ENCODE measurements around the gene RNF41. TPM values are rescaled to one million over a fixed set of nuclear protein-coding genes. Genes with fewer than 3 reads are reported as not detected.
"Not testable (repeated sequence)": the region's sequence is repeated elsewhere in the genome, so short reads cannot be mapped to it uniquely, and the experiment has no call there.

RNF41 gene
- total RNA-seq, 4 donors from 2014 or later, result 39.0 to 51.3 (median 42.7) TPM

- 17 to 34% methylated on average over 1 of the region's 1 CpG for WGBS, 2 donors (ENCODE audit: low coverage in 1 of 2)
- Histone ChIP-seq H3K36me3 (peaks cover 0 to 16% (median 2%) of the 10 kb centered on the region in 4 donors), H3K27me3 (no peaks in the 10 kb centered on the region), H3K4me3 (no peak overlapping the region), H3K4me1 (peaks cover 0 to 11% (median 4%) of the 10 kb centered on the region in 4 donors), H3K9me3 (no peaks in the 10 kb centered on the region), H3K27ac (peak overlapping the region in 2 of 4 donors; percentile 21 to 24)
- DNase-seq, result no peak
- TF ChIP-seq POLR2A (IDR thresholded peaks at IDR 0.05) (no peak), POLR2AphosphoS5 (IDR thresholded peaks at IDR 0.05) (no peak), EP300 (IDR thresholded peaks at IDR 0.05; ENCODE audit: low read depth) (no peak), CTCF (IDR thresholded peaks at IDR 0.05) (no peak)
- intact Hi-C loops (cut with DNase I; ENCODE audit: low total_unique reads), result no loop called here
- in situ Hi-C loops (cut with MboI; ENCODE audit: low pct_ligation_motif_present in 1 of 4, low pct_unique_long_range_greater_than_20kb in 1 of 4, low sequenced_read_pairs in 3 of 4), result no loop called here
These were observed 19.4 kb downstream of the RNF41 start for GRCh38 chr12:56202366-56202765.

GRCh38 chr12:56198836-56199235 is 22.9 kb downstream of the RNF41 start:
- Histone ChIP-seq H3K27ac (no peak overlapping the region), H3K27me3 (no peaks in the 10 kb centered on the region), H3K4me3 (no peak overlapping the region), H3K36me3 (no peaks in the 10 kb centered on the region), H3K9me3 (no peaks in the 10 kb centered on the region), H3K4me1 (peaks cover 0 to 11% (median 4%) of the 10 kb centered on the region in 4 donors)
- intact Hi-C loops (cut with DNase I; ENCODE audit: low total_unique reads) (no loop called here), in situ Hi-C loops (cut with MboI; ENCODE audit: low pct_ligation_motif_present in 1 of 4, low pct_unique_long_range_greater_than_20kb in 1 of 4, low sequenced_read_pairs in 3 of 4) (loop anchor here in 1 of 4 donors (10.0 kb wide), 1 partner anchor 266 kb away; the partner anchor contains the start of gene SPRYD4)
- WGBS, 2 donors (ENCODE audit: low coverage in 1 of 2), result 71 to 74% methylated on average over 1 of the region's 1 CpG
- TF ChIP-seq POLR2AphosphoS5 (IDR thresholded peaks at IDR 0.05), result no peak
- TF ChIP-seq POLR2A (IDR thresholded peaks at IDR 0.05), result no peak
- no peak for TF ChIP-seq EP300 (IDR thresholded peaks at IDR 0.05; ENCODE audit: low read depth)
- no peak for TF ChIP-seq CTCF (IDR thresholded peaks at IDR 0.05)
- no peak for DNase-seq

GRCh38 chr12:56197921-56198635 is 23.6 kb downstream of the RNF41 start:
- WGBS, 2 donors (ENCODE audit: low coverage in 1 of 2), result 91 to 96% methylated on average over 3 to 9 of the region's 9 CpGs
- Histone ChIP-seq H3K36me3 (no peaks in the 10 kb centered on the region), H3K9me3 (no peaks in the 10 kb centered on the region), H3K27ac (no peak overlapping the region), H3K4me1 (peaks cover 0 to 11% (median 4%) of the 10 kb centered on the region in 4 donors), H3K4me3 (no peak overlapping the region), H3K27me3 (no peaks in the 10 kb centered on the region)
- TF ChIP-seq EP300 (IDR thresholded peaks at IDR 0.05; ENCODE audit: low read depth), result no peak
- intact Hi-C loops (cut with DNase I; ENCODE audit: low total_unique reads), result no loop called here
- no peak for DNase-seq
- in situ Hi-C loops (cut with MboI; ENCODE audit: low pct_ligation_motif_present in 1 of 4, low pct_unique_long_range_greater_than_20kb in 1 of 4, low sequenced_read_pairs in 3 of 4), result loop anchor here in 1 of 4 donors (10.0 kb wide), 1 partner anchor 267 kb away; the partner anchor contains the start of gene SPRYD4

GRCh38 chr12:56196818-56197550 is 24.7 kb downstream of the RNF41 start:
- intact Hi-C loops (cut with DNase I; ENCODE audit: low total_unique reads); DNase-seq; H3K36me3 ChIP-seq; H3K4me3 ChIP-seq; H3K9me3 ChIP-seq; H3K27me3 ChIP-seq; H3K4me1 ChIP-seq: not testable (repeated sequence)
- in situ Hi-C loops (cut with MboI; ENCODE audit: low pct_ligation_motif_present in 1 of 4, low pct_unique_long_range_greater_than_20kb in 1 of 4, low sequenced_read_pairs in 3 of 4), result loop anchor here in 1 of 4 donors (10.0 kb wide), 1 partner anchor 268 kb away; the partner anchor contains the start of gene SPRYD4
- WGBS, 2 donors (ENCODE audit: low coverage in 1 of 2), result 69 to 81% methylated on average over 6 to 11 of the region's 11 CpGs
- peak overlapping the region in 3 of 4 donors; percentile 7 to 52 (median 42) for H3K27ac ChIP-seq
- TF ChIP-seq POLR2AphosphoS5 (IDR thresholded peaks at IDR 0.05), result peak in 2 of 3 donors; percentile 18 to 35
